GM19351 (cell line): ENCODE results near the gene GLYATL1B.
"Not testable (repeated sequence)": the region's sequence is repeated elsewhere in the genome, so short reads cannot be mapped to it uniquely, and the experiment has no call there.

ENCODE experiments used
- ATAC-seq: cut with Tn5 transposase; IDR thresholded peaks from one replicate; pipeline ENCODE4 v1.9.1; 2021; ENCODE audit warnings: mild to moderate bottlenecking, moderate library complexity; ENCODE audit not compliant: unreplicated experiment

GLYATL1B gene

GRCh38 chr11:59095225-59095624 lies 9.1 kb downstream of the GLYATL1B start:
- peak; percentile 78 for ATAC-seq

- ATAC-seq: not testable (repeated sequence)
These were observed 10.0 kb downstream of the GLYATL1B start for GRCh38 chr11:59095972-59096575.

GRCh38 chr11:59097113-59097708 lies 11.1 kb downstream of the GLYATL1B start:
- peak; percentile 51 for ATAC-seq

DNA sequence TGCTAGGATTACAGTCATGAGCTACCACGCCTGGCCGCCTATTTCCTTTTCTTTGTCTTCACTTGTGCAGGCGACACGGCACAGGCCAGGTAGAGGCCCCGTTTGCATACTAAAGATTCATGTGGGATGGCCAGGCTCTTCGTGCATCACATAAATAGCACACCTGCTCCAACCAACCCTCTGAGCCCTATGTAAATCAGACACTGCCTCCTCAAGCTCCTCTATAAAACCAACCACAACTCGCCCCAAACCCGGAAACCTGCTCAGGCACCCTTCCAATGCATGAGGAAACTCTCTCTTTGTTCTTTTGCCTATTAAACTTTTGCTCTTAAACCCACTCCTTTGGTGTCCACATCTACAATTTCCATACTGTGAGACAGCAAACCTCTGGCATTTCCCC lies 11.8 kb downstream of the GLYATL1B start:
- ATAC-seq: peak; percentile 15

GRCh38 chr11:59102259-59102765 lies 16.2 kb downstream of the GLYATL1B start:
- ATAC-seq: peak; percentile 68

GRCh38 chr11:59106363-59107336 lies 20.5 kb downstream of the GLYATL1B start, which contains the start of gene FAM111B:
FAM111B (plus strand) TSS chr11:59107237; CDS start chr11:59109626, 2,389 bp downstream.
- ATAC-seq: peak; percentile 58

GRCh38 chr11:59107721-59108120 lies 21.6 kb downstream of the GLYATL1B start:
- ATAC-seq: peak; percentile 41

DNA sequence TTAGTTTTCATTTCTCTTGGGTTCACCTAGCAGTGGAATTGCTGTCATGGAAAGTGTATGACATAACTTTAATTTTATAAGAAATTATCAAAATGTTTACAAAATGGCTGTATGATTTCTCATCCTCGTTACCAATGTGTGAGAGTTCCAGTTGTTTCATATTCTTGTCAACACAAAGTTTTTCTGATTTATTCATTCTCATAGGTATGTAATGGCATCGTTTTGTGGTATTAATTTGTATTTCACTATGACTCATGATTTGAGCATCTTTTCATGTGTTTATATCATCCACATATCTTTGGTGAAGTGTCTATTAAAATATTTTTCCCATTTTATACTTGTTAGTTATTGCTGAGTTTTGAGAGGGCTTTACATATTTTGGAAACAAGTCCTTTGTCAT lies 26.4 kb downstream of the GLYATL1B start:
- no peak for ATAC-seq

- ATAC-seq: no peak
These were observed 28.2 kb downstream of the GLYATL1B start for GRCh38 chr11:59114344-59114743.

GRCh38 chr11:59115553-59115952 lies 29.4 kb downstream of the GLYATL1B start:
- no peak for ATAC-seq

DNA sequence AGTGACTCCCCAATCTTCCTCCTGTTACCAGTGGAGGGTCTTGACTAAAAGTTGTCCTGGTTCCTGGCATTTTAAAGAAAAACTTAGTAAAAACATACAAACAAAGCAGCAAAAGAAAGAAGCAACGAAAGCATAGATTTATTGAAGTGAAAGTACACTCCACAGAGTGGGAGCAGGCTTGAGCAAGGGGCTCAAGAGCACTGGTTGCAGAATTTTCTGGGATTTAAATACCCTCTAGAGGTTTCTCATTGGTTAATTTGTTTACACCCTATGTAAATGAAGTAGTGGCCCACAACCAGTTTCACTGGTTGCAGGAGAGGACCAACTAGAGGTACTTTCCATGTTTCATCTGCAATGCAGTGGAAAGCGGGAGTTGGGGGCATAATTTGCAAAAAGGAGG lies 31.7 kb downstream of the GLYATL1B start:
- ATAC-seq: no peak

DNA sequence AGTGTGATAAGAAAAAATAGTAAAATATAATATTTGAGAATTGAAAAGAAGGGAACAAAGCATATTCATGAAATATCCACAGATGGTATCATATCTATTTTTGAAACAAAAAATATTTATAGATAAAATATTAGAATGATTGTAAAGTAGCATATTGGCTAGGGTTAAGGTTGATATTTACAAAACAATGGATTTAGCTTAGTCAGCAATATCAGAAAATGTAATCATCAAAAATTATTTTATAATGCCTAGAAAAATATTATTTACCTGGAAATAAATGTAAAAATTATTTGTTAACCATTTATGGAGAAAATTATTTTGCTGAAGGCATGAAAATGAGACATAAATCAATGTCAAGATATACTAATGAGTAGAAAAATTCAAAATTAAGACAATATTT lies 33.7 kb downstream of the GLYATL1B start:
- no peak for ATAC-seq

DNA sequence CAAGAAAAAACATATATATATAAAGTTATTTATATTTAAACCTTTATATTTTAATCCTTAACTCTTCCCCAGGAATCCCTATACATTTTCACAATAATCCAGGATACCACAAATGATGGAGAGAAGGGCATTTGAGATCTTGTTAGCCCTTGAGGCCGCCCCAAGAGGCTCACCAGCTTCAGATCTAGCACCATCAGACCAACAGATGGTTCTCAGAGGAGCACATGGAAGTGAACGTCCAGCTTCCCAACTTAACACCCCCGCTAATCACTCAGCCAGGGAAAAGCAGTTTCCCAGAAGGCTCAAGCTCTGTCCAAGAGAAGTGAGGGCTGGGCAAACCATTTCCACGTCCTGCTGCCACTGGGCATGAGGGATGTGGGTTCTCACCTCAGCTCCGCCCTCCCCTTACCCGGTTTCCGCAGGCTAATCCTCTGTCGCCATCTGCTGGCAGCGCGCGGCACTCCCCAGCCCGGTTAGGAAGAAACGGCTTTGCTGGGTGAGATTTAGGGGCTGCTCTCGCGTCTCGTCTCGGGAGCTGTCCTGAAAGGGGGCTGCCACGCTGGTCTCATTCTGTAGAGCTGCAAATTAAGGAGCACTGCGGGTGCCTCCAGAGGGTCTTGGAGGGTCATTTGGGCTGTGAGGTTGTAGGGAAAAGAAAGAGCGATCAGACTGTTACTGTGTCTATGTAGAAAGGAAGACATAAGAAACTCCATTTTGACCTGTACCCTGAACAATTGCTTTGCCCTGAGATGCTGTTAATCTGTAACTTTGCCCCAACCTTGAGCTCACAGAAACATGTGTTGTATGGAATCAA lies 49.7 kb downstream of the GLYATL1B start:
- peak; percentile 97 for ATAC-seq

GRCh38 chr11:59136551-59136950 lies 50.4 kb downstream of the GLYATL1B start:
- ATAC-seq: not testable (repeated sequence)

DNA sequence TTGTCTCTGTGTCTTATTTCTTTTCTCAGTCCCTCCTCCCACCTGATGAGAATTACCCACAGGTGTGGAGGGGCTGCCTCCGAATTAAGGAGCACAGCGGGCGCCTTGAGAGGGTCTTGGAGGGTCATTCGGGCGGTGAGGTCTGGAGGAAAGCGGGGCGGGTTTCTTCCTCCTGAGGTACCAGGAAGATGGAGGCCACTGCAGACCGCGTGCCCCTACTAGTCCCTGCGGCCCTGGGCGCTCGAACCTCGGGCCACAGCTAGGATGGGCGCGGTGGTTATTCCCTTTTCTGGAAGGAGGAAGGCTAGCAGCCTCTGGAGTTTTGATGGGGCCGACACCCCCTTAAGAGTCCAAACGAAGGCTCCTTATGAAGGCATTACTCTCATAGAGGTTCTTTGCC lies 51.1 kb downstream of the GLYATL1B start:
- no peak for ATAC-seq

DNA sequence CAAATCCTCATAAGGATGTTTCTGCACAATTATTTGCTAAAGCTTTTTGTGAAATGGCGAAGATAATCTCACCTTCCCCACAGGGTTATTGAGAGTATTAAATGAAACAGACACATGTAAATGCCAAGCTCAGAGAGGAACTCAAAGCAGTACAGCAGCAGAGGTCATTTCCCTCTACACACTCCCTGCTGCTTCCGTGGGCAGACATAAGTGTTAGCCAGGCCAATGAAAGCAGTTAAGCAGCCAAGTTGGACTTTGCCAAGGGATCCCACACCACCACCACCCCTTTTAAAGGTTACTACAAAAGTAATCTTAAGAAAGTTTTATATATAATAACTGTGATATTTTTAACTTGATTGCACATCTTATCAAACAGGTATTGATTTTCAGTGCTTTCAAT lies 52.5 kb downstream of the GLYATL1B start:
- no peak for ATAC-seq

DNA sequence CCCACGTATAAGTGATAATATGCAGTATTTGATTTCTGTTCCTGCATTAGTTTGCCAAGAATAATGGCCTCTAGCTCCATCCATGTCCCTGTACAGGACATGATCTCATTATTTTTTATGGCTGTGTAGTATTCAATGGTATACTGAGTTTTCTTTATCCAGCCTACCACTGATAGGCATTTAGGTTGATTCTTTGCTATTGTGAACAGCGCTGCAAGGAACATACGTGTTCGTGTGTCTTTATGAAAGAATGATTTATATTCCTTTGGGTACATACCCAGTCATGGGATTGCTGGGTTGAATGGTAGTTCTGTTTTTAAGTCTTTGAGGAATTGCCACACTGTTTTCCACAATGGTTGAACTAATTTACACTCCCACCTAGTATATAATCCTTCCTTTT lies 55.1 kb downstream of the GLYATL1B start:
- ATAC-seq: no peak

DNA sequence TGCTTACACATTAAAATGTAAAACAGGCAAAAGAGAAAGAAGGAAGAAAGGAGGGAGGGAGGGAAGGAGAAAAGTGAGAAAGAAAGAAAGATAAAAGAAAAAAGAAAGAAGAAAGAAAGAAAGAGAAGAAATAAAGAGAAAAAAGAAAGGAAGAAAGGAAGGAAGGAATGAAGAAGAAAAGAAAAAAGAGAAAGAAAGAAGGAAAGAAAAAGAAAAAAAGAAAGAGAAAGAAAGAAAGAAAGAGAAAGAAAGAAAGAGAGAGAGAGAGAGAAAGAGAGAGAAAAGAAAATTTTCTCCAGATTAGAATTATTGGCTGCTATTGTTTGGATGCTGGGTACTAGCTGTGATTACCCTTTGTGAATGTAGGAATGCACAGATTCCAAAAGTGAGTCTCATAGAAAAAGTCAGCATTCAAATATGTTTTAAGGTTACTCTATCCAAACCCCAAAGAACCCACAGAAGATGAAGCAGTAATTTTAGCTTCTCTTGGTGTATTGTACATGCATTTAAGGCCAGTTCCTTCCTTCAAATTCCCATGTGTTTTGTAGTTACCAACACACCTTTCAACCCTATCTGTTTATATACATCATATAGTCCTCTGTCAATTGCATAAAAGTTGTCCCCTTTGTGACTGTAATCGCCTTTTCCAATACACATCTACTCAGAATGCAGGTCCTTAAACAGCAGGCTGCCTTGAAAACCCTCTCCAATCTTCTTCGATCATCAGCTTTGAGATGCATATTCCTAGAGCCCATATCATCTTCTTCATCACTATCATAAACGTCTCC lies 55.8 kb downstream of the GLYATL1B start:
- ATAC-seq: peak; percentile 1
